Limb (tissue), 2 donors: ENCODE results near the gene HRG.
"Not testable (repeated sequence)": the region's sequence is repeated elsewhere in the genome, so short reads cannot be mapped to it uniquely, and the experiment has no call there.

Source experiments
- DNase-seq, 2 donors: peaks; one replicate each; pipeline ENCODE4 v3.0.0-alpha.2; 2016; ENCODE audit errors: extremely low spot score in 2 of 2

HRG gene, protein sequence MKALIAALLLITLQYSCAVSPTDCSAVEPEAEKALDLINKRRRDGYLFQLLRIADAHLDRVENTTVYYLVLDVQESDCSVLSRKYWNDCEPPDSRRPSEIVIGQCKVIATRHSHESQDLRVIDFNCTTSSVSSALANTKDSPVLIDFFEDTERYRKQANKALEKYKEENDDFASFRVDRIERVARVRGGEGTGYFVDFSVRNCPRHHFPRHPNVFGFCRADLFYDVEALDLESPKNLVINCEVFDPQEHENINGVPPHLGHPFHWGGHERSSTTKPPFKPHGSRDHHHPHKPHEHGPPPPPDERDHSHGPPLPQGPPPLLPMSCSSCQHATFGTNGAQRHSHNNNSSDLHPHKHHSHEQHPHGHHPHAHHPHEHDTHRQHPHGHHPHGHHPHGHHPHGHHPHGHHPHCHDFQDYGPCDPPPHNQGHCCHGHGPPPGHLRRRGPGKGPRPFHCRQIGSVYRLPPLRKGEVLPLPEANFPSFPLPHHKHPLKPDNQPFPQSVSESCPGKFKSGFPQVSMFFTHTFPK

DNA sequence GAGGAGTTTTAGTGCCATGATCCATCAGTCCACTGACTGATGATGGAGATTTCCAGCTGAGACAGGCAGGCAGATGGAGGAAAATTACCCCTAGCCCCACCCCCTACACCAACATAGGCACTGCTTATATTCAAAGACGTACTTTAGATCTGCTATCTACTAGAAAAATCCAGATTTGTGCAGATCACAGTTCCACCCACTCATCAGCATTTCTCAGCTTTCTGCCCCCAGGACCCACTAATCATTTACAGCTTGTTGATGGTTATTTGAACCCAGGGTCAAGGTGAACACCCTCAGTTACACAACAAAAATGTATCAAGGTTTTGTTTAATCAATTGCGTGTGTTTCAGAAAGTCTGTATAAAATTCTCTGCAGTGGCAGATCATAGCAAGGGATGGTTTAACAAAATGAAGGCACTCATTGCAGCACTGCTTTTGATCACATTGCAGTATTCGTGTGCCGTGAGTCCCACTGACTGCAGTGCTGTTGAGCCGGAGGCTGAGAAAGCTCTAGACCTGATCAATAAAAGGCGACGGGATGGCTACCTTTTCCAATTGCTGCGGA, at the start of gene HRG:
HRG (plus strand) TSS at position 390 of the 564 bp plus-strand sequence; CDS start at position 408, 18 bp downstream.
- no peak for DNase-seq

DNA sequence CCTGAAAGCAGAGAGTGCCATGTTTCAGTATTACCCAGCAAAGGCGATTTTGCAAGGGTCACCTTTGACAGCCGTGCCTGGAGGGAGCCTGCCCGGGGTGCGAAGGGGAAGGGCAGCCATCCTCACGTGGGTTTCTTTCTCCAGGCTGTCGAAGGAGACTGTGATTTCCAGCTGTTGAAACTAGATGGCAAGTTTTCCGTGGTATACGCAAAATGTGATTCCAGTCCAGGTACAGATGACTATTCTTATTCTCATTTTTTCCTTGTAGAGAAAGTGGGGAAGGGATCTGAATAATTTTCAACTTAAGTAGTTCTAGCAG, 49.6 kb upstream of the HRG start:
- DNase-seq = no peak

DNA sequence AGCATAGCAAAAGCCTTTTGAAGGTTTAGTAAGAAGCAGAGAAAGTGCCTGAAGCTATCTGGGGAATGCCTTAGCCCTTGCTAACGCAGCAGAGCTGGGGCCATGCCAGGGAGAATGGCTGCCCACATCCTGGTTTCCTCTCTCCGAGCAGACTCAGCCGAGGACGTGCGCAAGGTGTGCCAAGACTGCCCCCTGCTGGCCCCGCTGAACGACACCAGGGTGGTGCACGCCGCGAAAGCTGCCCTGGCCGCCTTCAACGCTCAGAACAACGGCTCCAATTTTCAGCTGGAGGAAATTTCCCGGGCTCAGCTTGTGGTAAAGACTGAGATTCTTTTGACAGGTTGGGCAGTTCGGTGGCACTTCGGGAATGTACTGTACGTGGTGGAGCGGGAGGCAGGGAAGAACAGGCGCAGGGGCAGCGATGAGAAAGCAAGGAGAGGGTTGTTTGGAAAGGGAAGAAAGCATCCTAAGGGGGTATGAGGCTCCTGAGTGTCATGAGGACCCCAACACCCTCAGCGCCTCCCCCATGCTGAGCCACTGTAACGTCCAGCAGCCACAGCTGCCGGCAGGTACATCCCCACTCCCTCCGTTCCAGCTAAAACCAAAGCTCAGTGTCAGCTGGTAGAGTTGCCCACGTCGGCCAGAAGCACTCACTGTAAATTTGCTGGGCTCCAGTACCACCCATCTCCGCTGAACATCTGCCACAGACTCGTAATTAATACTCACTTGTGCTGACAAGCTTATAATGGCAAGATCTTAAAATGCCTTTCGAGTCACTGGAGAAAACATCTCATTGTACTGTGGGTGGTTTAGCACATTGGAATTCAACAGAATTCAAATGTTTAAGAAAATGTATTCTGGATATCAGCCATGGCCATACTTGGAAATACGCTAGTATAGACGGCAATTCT, 48.5 kb upstream of the HRG start:
- DNase-seq = peak; percentile 73 to 77

DNA sequence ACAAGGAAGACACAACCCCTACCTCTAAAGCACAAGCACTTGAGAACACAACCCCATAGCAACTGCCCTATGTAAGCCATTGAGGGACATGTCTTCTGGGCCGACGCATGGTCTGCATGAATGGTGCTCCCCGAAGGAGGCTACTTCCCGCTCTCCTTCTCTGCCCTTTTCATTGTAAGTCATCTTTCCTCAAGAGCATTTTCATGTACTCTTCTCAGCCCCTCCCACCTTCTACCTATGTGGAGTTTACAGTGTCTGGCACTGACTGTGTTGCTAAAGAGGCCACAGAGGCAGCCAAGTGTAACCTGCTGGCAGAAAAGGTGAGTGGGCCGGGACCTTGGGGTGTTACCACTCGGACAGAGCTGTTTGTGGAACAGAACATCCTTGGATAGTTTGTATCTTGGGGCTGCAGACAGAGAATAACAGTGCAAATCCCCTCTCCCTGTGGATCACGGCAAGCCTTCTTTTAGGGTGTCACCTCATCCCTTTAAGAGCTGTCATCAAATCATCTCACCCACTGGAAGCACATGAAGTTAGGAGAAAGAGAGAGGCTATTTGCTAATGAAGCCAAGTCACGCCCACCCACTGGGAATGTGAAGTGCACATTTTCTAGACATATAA, 47.4 kb upstream of the HRG start:
- no peak for DNase-seq

DNA sequence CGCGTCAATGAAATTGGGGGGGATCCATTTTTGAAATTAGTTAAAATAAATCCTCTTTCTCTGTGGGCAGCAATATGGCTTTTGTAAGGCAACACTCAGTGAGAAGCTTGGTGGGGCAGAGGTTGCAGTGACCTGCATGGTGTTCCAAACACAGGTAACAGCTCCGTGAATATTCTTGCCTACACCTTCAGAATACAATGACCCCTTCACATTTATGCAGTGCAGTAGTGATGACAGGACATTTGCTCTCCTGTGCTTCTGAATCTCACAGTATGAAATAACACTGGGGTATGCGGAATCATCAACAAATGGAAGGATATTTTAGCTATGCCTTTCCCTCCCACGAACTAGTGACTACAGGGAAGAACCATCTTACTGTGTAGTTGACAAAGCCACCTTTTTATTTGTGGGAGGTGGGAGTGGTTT, 46.0 kb upstream of the HRG start:
- DNase-seq = no peak

DNA sequence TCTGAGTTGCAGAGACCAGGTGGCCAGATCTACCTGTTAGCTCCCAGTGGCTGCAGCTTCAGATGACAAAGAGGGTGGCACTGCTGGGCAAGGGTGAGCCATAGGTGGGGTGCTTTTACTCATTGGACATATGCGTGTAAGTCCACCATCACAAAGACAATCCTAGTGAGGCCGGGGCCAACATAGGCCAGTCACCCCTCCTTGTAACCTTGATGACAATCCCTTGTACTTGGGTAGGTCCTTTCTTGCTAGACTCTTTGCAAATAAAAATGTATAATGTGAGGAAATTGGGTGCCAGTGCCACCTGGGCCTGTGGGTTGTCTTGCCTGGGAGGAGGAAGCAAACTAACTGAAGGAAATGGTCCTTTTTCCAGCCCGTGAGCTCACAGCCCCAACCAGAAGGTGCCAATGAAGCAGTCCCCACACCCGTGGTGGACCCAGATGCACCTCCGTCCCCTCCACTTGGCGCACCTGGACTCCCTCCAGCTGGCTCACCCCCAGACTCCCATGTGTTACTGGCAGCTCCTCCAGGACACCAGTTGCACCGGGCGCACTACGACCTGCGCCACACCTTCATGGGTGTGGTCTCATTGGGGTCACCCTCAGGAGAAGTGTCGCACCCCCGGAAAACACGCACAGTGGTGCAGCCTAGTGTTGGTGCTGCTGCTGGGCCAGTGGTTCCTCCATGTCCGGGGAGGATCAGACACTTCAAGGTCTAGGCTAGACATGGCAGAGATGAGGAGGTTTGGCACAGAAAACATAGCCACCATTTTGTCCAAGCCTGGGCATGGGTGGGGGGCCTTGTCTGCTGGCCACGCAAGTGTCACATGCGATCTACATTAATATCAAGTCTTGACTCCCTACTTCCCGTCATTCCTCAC, 45.4 kb upstream of the HRG start:
- no peak for DNase-seq

DNA sequence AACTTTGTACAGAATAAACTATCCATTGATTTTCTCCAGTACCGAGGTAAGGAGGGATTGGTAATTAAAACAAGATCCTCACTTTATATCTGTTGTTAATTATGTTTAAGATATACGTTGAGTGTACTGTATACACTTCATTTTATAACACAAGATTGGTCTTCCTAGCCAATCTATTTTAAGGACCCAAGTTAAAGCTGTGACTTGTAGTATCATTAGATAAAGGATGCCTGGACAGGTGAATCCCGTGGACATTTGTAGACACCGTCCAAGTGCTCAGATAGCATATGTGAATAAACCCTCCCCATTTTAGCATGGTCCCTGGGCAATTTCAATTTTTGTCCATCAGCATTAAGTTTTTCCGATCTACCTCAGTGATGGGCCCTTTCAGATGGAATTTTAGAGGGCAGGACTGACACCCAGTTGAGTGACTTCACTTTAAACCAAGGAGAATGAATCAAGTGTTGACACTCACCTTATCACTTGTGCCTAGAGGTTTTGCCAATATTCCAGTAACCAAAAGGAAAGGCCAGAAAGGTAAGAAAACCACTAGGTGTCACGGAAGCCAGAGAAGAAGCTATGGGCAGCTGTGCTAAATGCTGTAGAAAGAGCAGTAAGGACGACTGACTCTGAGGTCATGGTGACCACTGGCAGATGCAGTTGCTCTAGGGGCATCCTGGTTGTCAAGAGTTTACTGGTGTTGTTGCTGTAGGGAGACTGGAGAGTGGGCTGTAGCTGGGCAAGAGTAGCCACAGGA, 43.7 kb upstream of the HRG start:
- DNase-seq = no peak

DNA sequence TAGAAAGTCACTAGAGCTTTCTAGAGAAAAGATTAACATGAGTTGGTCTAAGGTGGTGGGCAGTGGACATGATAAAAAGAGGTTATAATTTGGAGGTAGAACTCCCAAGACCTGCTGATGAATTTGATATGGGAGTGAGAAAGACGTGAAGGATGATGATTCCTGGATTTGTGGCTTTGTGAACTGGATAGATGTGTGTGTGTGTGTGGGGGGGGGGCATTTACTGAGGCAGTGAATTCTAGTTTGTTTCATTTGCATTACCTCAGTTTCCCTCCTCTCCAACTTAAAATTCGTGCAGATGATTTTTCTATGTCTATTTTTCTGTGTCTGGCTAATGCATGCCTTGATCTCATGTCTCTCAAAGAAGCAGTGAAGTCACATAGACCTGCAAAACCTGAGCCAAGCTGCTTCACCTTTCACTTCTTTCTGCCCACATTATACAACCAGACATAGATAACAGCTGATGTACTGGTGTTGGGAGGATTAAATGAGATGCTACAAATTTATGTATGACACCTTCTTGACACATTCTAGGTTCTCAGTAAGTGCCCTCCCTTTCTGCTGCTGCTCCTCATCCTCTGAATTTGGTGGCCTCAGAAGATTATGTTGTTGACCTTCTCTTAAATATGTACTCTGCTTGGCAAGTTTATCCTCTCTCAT, 43.0 kb upstream of the HRG start:
- DNase-seq = no peak

DNA sequence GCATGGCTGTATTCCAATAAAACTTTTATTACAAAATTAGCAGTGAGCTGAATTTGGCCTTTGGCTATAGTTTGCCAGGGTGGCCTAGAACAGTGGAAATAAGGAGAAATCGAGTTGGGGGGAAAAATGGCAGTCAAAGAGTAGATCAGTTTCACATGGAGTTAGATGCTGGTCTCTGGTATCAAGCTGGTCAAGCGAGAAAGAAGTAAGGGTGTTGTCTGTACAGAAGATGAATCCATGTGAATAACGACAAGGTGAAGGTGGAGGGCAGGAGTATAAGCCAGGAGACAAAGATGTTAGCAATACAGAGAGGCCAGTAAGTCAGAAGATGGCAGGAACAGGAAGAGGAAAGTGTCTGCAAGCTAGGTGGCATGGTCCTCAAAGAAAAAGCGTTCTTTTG, 41.2 kb upstream of the HRG start:
- no peak for DNase-seq

DNA sequence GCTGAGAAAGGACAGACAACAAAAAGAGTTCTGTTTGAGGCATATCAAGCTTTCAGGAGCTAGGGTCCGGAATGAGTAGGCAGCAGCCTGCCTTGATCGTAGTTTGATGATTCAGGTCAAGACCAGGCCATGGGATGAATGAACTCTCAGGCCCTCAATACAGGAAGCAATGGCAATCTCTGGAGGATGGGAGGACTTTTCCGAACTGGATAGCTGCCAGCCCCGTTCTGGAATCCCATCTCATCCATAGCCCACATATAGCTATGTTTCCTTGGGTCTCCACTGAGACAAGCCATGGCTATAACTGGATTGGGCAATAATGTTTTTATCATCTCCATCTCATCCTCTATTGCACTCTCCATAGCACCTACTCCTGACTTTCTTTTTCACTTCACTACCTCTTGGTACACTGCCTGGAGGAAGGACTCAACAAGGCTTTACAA, 40.2 kb upstream of the HRG start:
- DNase-seq = no peak

DNA sequence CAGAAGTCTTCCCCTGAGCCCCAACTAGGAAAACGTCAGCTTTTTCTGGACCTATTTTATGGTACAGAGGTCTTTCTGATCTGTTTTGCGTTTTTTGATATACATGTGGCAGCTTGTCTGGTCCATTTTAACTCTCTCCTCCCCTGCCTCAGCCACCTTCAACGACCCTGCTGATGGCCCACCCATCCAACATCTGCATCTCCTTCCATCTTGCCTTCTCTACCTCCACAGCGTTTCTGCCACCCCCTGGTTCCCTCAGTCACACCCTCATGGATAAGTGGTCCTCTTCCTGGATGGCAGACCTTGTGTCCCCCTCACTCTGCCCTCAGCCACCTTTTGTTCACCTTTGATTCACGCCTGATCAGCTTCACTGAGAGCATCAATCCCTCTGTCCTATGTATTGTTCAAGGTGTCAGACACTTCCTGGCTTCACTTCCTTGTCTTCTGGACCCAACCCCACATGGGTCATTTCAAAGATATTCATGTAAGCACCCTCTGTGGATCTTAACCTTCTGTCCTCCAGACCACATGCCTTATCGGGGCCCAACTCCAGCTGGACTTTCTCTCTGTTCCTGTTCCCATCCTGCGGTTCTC, 39.5 kb upstream of the HRG start:
- no peak for DNase-seq

DNA sequence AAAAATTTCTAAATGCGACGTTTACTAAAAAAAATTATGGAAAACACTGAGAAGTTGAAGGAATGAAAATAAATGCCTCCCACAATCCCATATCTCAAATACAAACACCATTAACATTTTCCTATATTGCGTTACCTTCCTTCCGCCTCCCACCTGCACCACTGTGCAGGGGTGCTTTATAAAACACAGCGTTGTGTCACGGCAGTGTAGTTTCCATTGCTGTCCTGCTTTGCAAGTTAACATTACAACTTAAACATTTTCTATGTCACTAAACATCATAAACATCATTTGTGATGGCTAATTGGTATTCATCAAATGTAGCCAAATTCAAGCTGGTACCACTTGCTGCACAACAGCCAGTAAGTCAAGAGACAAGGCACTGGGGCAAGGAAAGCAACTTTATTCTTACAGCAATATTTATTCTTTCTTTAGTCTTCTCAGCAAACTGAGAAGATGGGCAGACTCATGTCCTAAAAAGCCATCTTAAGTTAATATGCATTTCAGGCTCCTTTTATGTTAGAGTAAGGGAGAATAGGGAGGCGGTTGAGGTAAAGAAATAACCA, 37.9 kb upstream of the HRG start:
- DNase-seq = no peak

DNA sequence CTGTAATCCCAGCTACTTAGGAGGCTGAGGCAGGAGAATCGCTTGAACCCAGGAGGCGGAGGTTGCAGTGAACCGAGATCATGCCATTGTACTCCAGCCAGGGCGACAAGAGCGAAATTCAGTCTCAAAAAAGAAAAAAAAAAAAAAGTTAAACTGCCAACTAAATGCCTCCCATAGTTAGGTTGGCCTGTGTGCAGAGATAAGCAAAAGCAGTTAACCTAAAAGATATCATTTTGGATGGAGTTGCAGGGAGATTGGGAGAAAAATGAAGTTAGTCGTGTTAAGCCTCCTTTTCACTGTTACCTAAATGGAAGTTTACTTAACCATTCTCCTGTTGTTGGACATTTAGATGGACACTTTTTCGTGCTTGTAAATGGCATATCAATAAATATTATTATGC, 37.1 kb upstream of the HRG start:
- no peak for DNase-seq

DNA sequence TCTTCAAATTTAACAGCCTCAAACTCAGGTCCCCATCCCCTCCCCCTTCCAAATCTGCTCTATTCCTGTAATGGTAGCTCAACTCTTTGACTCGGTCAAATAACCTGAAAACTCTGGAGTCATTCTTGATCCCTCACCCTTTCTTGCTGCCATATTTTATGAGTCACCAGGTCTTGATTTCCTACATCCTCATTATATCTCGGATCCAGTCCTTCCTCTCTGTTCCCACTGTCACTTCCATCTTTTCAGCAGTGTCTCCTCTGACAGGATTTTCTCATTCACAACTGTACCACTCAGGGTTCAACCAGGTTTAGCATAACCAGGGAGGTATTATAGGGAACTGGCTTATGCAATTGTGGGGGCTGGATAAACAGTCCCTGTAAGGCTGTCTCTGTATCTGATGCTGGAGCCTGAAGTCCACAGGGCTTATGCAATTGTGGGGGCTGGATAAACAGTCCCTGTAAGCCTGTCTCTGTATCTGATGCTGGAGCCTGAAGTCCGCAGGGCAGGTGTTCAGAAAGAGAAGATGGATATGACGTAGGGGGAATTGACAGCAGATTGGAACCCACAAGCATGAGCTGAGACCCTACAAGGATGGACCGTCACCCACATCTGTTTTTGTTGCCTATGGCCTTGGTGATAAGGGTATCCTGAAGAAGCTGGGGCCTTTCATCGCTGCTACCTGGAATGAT, 34.7 kb upstream of the HRG start:
- DNase-seq = no peak

DNA sequence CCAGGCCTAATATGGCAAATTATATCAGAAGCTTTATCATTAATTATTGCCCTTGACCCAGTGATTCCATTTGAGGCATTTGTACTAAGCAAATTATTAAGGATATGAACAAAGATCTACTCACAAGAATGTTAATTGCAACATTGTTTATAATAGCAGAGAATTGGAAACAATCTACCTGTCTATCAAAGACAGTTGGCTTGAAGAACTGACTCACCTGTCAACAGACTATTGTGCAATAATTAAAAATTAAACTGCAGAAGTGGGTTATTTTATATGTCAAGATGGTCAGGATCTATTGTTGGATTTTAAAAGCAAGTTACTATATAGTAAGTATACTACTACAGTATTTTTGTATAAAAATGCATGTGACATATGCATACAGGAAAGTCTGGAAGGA, 32.3 kb upstream of the HRG start:
- DNase-seq = no peak

DNA sequence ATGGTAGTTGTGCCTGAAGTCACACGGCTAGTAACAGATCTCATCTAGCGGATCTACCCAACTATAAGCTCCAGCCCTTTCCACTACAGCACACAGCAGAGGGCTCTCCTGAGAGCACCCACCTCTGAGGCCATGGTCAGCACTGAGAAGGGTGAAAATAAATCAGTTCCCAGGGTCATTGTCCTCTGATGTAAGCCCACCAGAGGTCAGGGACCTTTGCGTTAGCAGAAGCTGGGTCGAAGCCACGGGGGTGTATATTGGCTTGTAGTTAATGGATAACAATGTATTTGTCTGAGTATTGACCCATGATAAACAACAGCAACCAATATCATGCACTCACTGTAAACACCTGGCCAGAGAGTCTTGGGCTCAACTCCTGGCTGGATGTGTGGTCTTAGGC, 31.6 kb upstream of the HRG start:
- DNase-seq = not testable (repeated sequence)

DNA sequence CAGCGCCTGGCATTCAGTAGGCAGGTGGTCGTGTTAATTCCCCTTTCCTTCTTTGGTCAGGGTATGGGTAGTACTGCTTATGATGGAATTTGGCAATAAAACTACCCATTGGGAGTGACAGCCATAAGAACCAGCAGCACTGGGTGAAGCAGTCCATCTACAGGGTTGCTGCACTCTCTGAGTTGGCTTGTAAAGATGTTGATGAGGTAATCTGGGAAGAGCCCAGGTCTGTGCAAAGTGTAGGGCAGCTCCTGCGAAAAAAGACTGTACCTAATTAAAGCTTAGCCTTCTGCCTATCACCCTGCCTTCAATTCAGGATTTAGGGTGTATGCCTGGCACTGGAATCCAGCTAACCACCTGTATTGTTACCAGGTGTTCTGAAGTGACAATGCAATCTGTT, 30.3 kb upstream of the HRG start:
- DNase-seq = no peak

DNA sequence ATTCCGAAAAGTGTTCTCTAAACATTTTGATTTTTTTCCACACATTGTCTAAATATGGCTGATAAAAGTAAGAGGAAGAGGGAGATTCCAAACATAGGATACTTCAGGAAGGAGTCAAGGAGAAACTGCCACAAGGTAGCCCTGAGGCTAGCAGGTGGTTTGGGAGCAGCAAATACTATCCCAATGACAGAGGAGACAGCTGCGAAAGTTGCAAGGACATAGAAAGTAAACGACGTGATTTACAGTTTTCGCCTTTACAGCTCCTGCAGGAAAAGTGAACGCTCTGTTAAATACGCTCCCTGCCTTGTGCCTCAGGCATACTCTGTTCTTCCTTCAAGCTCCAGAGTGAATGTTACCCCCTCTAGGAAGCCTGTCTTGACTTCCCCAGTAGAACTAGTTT, 29.3 kb upstream of the HRG start:
- DNase-seq = no peak
